ENCODE data around the gene ENDOV.

ENDOV gene

GRCh38 chr17:80446645-80447405 is 31.9 kb downstream of the ENDOV start:
- H3K27me3 ChIP-seq (ENCODE audit: insufficient read depth, low read depth, severe bottlenecking) = no peaks in the 10 kb centered on the region
- H3K27ac ChIP-seq = peak overlapping the region; percentile 65
- H3K9me3 ChIP-seq (ENCODE audit: severe bottlenecking) = no peaks in the 10 kb centered on the region
- H3K4me3 ChIP-seq (ENCODE audit: low read depth, low read length) = no peak overlapping the region
- H3K36me3 ChIP-seq = no peaks in the 10 kb centered on the region
- TF ChIP-seq CTCF (IDR thresholded peaks at IDR 0.05; ENCODE audit: low read depth, low read length) = no peak
- no peak for DNase-seq

- H3K36me3 ChIP-seq = no peaks in the 10 kb centered on the region
- peak overlapping the region; percentile 65 for H3K27ac ChIP-seq
- no peak for TF ChIP-seq CTCF (IDR thresholded peaks at IDR 0.05; ENCODE audit: low read depth, low read length)
- H3K9me3 ChIP-seq (ENCODE audit: severe bottlenecking) = no peaks in the 10 kb centered on the region
- peak; percentile 33 for DNase-seq
- H3K27me3 ChIP-seq (ENCODE audit: insufficient read depth, low read depth, severe bottlenecking) = no peaks in the 10 kb centered on the region
- no peak overlapping the region for H3K4me3 ChIP-seq (ENCODE audit: low read depth, low read length)
These were observed 32.8 kb downstream of the ENDOV start for GRCh38 chr17:80447790-80448189.

GRCh38 chr17:80449194-80449929 is 34.4 kb downstream of the ENDOV start:
- no peaks in the 10 kb centered on the region for H3K9me3 ChIP-seq (ENCODE audit: severe bottlenecking)
- TF ChIP-seq CTCF (IDR thresholded peaks at IDR 0.05; ENCODE audit: low read depth, low read length) = no peak
- no peaks in the 10 kb centered on the region for H3K36me3 ChIP-seq
- no peaks in the 10 kb centered on the region for H3K27me3 ChIP-seq (ENCODE audit: insufficient read depth, low read depth, severe bottlenecking)
- DNase-seq = no peak
- no peak overlapping the region for H3K4me3 ChIP-seq (ENCODE audit: low read depth, low read length)
- H3K27ac ChIP-seq = peak overlapping the region; percentile 65

- no peaks in the 10 kb centered on the region for H3K36me3 ChIP-seq
- no peak overlapping the region for H3K4me3 ChIP-seq (ENCODE audit: low read depth, low read length)
- no peak for DNase-seq
- TF ChIP-seq CTCF (IDR thresholded peaks at IDR 0.05; ENCODE audit: low read depth, low read length) = no peak
- H3K27me3 ChIP-seq (ENCODE audit: insufficient read depth, low read depth, severe bottlenecking) = no peaks in the 10 kb centered on the region
- no peak overlapping the region; the same call in 1 of the 2 replicates for H3K27ac ChIP-seq
- H3K9me3 ChIP-seq (ENCODE audit: severe bottlenecking) = no peaks in the 10 kb centered on the region
These were observed 35.1 kb downstream of the ENDOV start for GRCh38 chr17:80449930-80450576.

GRCh38 chr17:80451104-80451775 is 36.3 kb downstream of the ENDOV start:
- Histone ChIP-seq H3K27me3 (ENCODE audit: insufficient read depth, low read depth, severe bottlenecking) (no peaks in the 10 kb centered on the region), H3K4me3 (ENCODE audit: low read depth, low read length) (no peak overlapping the region), H3K9me3 (ENCODE audit: severe bottlenecking) (no peaks in the 10 kb centered on the region), H3K36me3 (no peaks in the 10 kb centered on the region), H3K27ac (no peak overlapping the region)
- no peak for DNase-seq
- TF ChIP-seq CTCF (IDR thresholded peaks at IDR 0.05; ENCODE audit: low read depth, low read length) = no peak
